ENCODE measurements around the gene COG3. TPM values are rescaled to one million over a fixed set of nuclear protein-coding genes. Genes with fewer than 3 reads are reported as not detected.

COG3 gene
- polyA plus RNA-seq, 2 donors, result 9.2 to 25.0 TPM

DNA sequence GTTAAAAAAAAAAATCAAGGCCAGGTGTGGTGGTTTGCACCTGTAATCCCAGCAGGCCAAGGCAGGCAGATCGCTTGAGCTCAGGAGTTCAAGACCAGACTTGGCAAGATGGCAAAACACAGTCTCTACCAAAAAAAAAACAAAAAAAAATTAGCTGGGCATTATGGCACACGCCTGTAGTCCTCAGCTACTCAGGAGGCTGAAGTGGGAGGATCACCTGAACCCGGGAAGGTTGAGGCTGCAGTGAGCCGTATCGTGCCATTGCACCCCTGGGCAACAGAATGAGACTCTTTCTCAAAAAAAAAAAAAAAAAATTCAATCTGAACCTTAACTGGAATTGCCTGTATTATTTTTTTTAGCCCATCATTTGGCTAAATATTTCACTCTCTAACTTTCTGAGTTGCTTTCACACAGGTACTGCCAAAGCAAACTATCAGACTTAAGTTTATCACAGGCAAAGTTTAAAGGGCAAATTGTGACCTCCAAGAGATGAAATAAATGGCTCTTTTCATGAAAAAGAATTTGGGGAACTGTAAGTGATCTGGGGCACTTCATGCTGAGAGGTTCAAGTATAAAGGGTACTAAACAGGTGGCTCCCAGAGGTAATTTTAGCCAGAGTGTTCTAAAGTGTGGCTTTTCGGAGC lies 31.9 kb upstream of the COG3 start:
- Histone ChIP-seq H3K27ac (ENCODE audit: low read depth in 2 of 2, low read length in 1 of 2) (no peak overlapping the region), H3K4me1 (ENCODE audit: control insufficient read depth in 2 of 2, insufficient read depth in 2 of 2, low read length in 1 of 2) (no peaks in the 10 kb centered on the region)
- WGBS, 2 donors, result 82 to 86% methylated on average over 6 of the region's 6 CpGs

DNA sequence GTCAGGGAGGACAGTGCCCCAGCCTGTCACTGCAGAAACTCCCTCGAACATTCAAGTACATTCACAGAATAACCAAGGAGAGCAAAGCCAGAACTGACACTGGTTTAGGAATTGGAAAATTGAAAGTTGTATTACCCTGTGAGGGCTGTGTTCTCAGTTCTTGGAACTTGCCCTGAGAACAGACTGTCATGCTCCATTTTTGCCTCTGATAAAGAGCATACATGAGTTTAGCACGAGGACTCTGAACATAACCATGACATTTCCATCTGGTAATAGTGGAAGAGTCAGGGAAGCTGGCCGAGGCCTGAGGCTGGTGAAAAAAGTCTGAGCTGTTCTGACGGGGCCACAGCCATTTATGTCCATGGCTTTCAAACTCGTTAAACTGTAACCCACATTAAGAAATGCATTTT lies 31.4 kb upstream of the COG3 start:
- H3K27ac ChIP-seq (ENCODE audit: low read depth in 2 of 2, low read length in 1 of 2), result no peak overlapping the region
- no peaks in the 10 kb centered on the region for H3K36me3 ChIP-seq (ENCODE audit: control insufficient read depth in 2 of 2, insufficient read depth in 2 of 2, low read length in 1 of 2)
- no peak overlapping the region for H3K4me3 ChIP-seq (ENCODE audit: low read depth in 1 of 2, low read length in 2 of 2)
- no peaks in the 10 kb centered on the region for H3K9me3 ChIP-seq (ENCODE audit: control insufficient read depth in 2 of 2, insufficient read depth in 1 of 2, low read depth in 1 of 2, low read length in 1 of 2)
- 67 to 77% methylated on average over 5 of the region's 5 CpGs for WGBS, 2 donors
- H3K27me3 ChIP-seq (ENCODE audit: control insufficient read depth in 1 of 2, insufficient read depth in 2 of 2, low read length in 2 of 2), result no peaks in the 10 kb centered on the region
- H3K4me1 ChIP-seq (ENCODE audit: control insufficient read depth in 2 of 2, insufficient read depth in 2 of 2, low read length in 1 of 2), result no peaks in the 10 kb centered on the region

More for the DNA sequence above, 31.9 kb upstream of the COG3 start:
- Histone ChIP-seq H3K4me3 (ENCODE audit: low read depth in 1 of 2, low read length in 2 of 2) (no peak overlapping the region), H3K9me3 (ENCODE audit: control insufficient read depth in 2 of 2, insufficient read depth in 1 of 2, low read depth in 1 of 2, low read length in 1 of 2) (no peaks in the 10 kb centered on the region), H3K36me3 (ENCODE audit: control insufficient read depth in 2 of 2, insufficient read depth in 2 of 2, low read length in 1 of 2) (no peaks in the 10 kb centered on the region), H3K27me3 (ENCODE audit: control insufficient read depth in 1 of 2, insufficient read depth in 2 of 2, low read length in 2 of 2) (no peaks in the 10 kb centered on the region)

DNA sequence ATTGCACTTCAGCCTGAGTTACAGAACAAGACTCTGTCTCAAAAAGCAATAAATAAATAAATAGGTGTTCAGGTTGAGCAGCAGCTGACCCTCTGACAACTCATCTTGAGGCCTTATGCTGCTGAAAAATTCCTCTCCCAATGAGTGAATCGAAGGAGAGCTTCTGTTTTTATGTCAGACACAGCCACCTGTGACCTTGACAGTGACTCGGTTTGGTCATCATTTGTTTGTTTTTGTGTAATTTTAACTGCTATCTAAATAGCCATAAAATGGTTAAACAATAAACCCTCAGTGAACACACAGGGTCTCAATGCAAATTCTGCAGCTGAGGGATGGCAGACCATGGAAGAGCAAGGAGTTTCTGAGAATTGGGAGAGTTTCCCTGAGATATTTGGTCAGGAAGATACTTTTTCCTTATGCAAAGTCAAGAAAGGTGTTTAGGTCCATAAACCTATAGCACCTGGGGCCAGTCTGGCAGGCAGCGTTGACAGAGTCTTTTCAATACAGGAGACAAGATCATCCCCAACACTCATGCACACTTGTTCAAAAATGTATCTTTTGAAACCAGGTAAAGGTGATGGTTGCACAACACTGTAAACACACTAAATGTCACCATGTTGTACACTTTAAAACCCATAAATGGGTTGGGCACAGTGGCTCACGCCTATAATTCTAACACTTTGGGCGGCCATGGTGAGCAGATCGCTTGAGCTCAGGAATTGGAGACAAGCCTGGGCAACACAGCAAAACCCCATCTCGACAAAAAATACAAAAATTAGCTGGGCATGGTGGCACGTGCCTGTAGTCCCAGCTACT lies 30.0 kb upstream of the COG3 start:
- Histone ChIP-seq H3K27ac (ENCODE audit: low read depth in 2 of 2, low read length in 1 of 2) (no peak overlapping the region), H3K27me3 (ENCODE audit: control insufficient read depth in 1 of 2, insufficient read depth in 2 of 2, low read length in 2 of 2) (no peaks in the 10 kb centered on the region)
- WGBS, 2 donors, result 79 to 83% methylated on average over 8 of the region's 8 CpGs

DNA sequence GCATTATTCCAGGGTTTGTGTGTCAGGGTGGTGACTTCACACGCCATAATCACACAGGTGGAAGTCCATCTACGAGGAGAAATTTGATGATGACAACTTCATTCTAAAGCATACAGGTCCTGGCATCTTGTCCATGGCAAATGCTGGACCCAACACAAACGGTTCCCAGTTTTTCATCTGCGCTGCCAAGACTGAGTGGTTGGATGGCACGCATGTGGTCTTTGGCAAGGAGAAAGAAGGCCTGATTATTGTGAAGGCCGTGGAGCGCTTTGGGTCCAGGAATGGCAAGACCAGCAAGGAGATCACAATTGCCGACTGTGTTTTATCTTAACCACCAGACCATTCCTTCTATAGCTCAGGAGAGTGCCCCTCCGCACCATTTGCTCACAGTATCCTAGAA lies 28.4 kb upstream of the COG3 start:
- Histone ChIP-seq H3K4me1 (ENCODE audit: control insufficient read depth in 2 of 2, insufficient read depth in 2 of 2, low read length in 1 of 2) (no peaks in the 10 kb centered on the region), H3K27me3 (ENCODE audit: control insufficient read depth in 1 of 2, insufficient read depth in 2 of 2, low read length in 2 of 2) (no peaks in the 10 kb centered on the region), H3K4me3 (ENCODE audit: low read depth in 1 of 2, low read length in 2 of 2) (no peak overlapping the region), H3K9me3 (ENCODE audit: control insufficient read depth in 2 of 2, insufficient read depth in 1 of 2, low read depth in 1 of 2, low read length in 1 of 2) (no peaks in the 10 kb centered on the region), H3K27ac (ENCODE audit: low read depth in 2 of 2, low read length in 1 of 2) (no peak overlapping the region), H3K36me3 (ENCODE audit: control insufficient read depth in 2 of 2, insufficient read depth in 2 of 2, low read length in 1 of 2) (no peaks in the 10 kb centered on the region)
- 84 to 89% methylated on average over 9 of the region's 9 CpGs for WGBS, 2 donors

More for the DNA sequence above, 30.0 kb upstream of the COG3 start:
- no peaks in the 10 kb centered on the region for H3K4me1 ChIP-seq (ENCODE audit: control insufficient read depth in 2 of 2, insufficient read depth in 2 of 2, low read length in 1 of 2)
- no peak overlapping the region for H3K4me3 ChIP-seq (ENCODE audit: low read depth in 1 of 2, low read length in 2 of 2)
- H3K9me3 ChIP-seq (ENCODE audit: control insufficient read depth in 2 of 2, insufficient read depth in 1 of 2, low read depth in 1 of 2, low read length in 1 of 2), result no peaks in the 10 kb centered on the region
- no peaks in the 10 kb centered on the region for H3K36me3 ChIP-seq (ENCODE audit: control insufficient read depth in 2 of 2, insufficient read depth in 2 of 2, low read length in 1 of 2)

DNA sequence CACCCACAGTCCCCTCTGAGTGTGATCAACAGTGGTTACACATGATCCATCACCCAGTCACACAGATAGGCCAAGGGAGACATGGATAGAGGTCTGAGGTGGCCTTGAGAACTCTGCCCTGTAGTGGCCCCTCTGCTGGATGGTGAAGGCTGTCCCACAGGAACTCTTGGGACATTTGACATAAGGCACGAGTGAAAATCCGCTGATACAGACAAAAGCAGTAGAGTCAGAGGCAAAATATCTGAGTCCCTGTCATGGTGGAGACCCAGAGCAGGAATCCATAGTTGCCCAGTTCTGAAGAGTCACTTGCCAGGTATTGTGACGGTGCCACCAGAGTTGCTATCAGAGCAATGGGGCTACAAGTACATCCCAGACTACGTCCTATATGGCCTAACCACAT lies 27.8 kb upstream of the COG3 start:
- no peak overlapping the region for H3K4me3 ChIP-seq (ENCODE audit: low read depth in 1 of 2, low read length in 2 of 2)
- H3K27me3 ChIP-seq (ENCODE audit: control insufficient read depth in 1 of 2, insufficient read depth in 2 of 2, low read length in 2 of 2), result no peaks in the 10 kb centered on the region
- H3K9me3 ChIP-seq (ENCODE audit: control insufficient read depth in 2 of 2, insufficient read depth in 1 of 2, low read depth in 1 of 2, low read length in 1 of 2), result no peaks in the 10 kb centered on the region
- no peaks in the 10 kb centered on the region for H3K36me3 ChIP-seq (ENCODE audit: control insufficient read depth in 2 of 2, insufficient read depth in 2 of 2, low read length in 1 of 2)
- 90 to 99% methylated on average over 4 of the region's 4 CpGs for WGBS, 2 donors
- H3K27ac ChIP-seq (ENCODE audit: low read depth in 2 of 2, low read length in 1 of 2), result no peak overlapping the region
- H3K4me1 ChIP-seq (ENCODE audit: control insufficient read depth in 2 of 2, insufficient read depth in 2 of 2, low read length in 1 of 2), result no peaks in the 10 kb centered on the region

DNA sequence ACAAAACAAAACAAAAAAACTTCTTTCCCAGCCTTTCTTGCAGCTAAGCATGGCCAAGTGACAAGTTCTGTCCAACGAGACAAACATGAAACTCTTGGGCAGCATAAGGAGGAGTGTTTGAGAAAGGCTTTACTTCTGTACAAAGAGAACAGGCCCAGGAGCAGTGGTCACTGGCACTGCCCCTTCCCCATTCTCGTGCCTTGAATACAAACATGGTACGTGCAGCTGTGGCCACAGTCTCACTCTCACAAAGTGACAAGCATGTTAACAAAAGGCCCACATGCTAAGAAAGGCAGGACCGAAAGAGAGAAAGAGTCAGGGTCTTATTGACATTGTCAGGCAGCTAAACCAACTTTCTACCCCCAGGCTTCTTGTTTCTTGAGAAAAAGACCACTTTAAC lies 26.8 kb upstream of the COG3 start:
- WGBS, 2 donors, result 77 to 80% methylated on average over 4 of the region's 4 CpGs
- Histone ChIP-seq H3K4me1 (ENCODE audit: control insufficient read depth in 2 of 2, insufficient read depth in 2 of 2, low read length in 1 of 2) (no peaks in the 10 kb centered on the region), H3K36me3 (ENCODE audit: control insufficient read depth in 2 of 2, insufficient read depth in 2 of 2, low read length in 1 of 2) (no peaks in the 10 kb centered on the region), H3K4me3 (ENCODE audit: low read depth in 1 of 2, low read length in 2 of 2) (no peak overlapping the region), H3K27me3 (ENCODE audit: control insufficient read depth in 1 of 2, insufficient read depth in 2 of 2, low read length in 2 of 2) (no peaks in the 10 kb centered on the region), H3K9me3 (ENCODE audit: control insufficient read depth in 2 of 2, insufficient read depth in 1 of 2, low read depth in 1 of 2, low read length in 1 of 2) (no peaks in the 10 kb centered on the region), H3K27ac (ENCODE audit: low read depth in 2 of 2, low read length in 1 of 2) (no peak overlapping the region)

DNA sequence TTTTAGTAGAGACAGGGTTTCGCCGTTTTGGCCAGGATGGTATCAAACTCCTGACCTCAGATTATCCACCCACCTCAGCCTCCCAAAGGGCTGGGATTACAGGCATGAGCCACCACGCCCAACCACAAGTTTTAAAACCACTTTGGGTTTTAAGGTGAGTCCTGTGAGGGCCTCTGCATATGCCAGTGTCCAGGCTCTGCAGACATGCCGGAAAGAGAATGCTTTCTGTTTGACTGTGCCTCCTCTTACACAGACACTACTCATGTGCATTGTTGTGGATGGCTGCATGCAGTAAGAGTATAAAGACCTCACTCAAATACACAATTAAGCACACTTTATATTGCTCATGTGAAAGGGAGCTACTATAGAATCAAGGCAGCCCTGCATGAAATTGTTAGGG lies 25.7 kb upstream of the COG3 start:
- H3K4me3 ChIP-seq (ENCODE audit: low read depth in 1 of 2, low read length in 2 of 2), result no peak overlapping the region
- no peaks in the 10 kb centered on the region for H3K4me1 ChIP-seq (ENCODE audit: control insufficient read depth in 2 of 2, insufficient read depth in 2 of 2, low read length in 1 of 2)
- no peaks in the 10 kb centered on the region for H3K9me3 ChIP-seq (ENCODE audit: control insufficient read depth in 2 of 2, insufficient read depth in 1 of 2, low read depth in 1 of 2, low read length in 1 of 2)
- H3K36me3 ChIP-seq (ENCODE audit: control insufficient read depth in 2 of 2, insufficient read depth in 2 of 2, low read length in 1 of 2), result no peaks in the 10 kb centered on the region
- WGBS, 2 donors, result 86 to 88% methylated on average over 4 of the region's 4 CpGs
- H3K27ac ChIP-seq (ENCODE audit: low read depth in 2 of 2, low read length in 1 of 2), result no peak overlapping the region
- H3K27me3 ChIP-seq (ENCODE audit: control insufficient read depth in 1 of 2, insufficient read depth in 2 of 2, low read length in 2 of 2), result no peaks in the 10 kb centered on the region

DNA sequence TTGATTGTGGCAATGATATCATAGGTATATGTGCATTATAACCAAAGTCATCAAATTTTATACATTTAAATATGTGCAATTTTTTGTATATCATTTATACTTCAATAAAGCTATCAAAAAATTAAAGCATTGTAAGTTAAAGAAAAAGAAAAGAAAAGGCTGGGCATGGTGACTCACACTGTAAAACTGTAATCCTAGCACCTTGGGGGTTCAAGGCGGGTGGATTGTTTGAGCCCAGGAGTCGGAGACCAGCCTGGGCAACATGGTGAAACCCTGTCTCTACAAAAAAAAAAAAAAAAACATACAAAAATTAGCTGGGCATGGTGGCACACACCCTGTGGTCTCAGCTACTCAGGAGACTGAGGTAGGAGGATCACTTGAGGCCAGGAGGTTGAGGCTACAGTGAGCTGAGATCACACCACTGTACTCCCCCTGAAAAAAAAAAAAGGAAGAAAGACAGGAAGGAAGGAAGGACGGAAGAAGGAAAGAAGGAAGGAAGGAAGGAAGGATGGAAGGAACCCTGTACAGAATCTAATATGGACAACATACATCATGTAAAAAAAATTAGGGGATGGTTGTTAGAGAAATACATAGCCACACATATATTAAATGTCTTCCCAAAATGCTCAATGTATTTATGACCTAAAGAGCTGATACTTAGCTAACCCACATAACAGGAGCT lies 24.8 kb upstream of the COG3 start:
- Histone ChIP-seq H3K36me3 (ENCODE audit: control insufficient read depth in 2 of 2, insufficient read depth in 2 of 2, low read length in 1 of 2) (no peaks in the 10 kb centered on the region), H3K27ac (ENCODE audit: low read depth in 2 of 2, low read length in 1 of 2) (no peak overlapping the region), H3K4me1 (ENCODE audit: control insufficient read depth in 2 of 2, insufficient read depth in 2 of 2, low read length in 1 of 2) (no peaks in the 10 kb centered on the region), H3K9me3 (ENCODE audit: control insufficient read depth in 2 of 2, insufficient read depth in 1 of 2, low read depth in 1 of 2, low read length in 1 of 2) (no peaks in the 10 kb centered on the region), H3K4me3 (ENCODE audit: low read depth in 1 of 2, low read length in 2 of 2) (no peak overlapping the region), H3K27me3 (ENCODE audit: control insufficient read depth in 1 of 2, insufficient read depth in 2 of 2, low read length in 2 of 2) (no peaks in the 10 kb centered on the region)
- 77 to 78% methylated on average over 3 of the region's 3 CpGs for WGBS, 2 donors

DNA sequence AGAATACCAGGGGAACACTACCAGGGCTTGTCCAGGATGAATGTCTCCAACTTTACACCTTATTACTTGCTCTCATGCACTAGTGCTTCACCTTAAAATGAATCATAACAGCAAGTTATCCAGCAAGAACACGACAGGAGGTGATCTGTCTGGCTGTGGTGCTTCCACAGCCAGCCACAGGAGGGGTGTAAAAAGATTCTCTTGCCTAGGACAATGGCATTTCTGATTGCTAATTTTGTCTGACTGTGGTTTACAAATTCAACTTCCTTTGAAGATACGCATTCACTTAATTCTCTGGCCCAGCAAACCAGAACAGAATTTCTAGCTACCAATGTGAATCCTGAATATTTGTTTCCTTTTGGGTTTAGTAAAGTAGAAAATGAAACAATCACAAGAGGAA lies 23.1 kb upstream of the COG3 start:
- Histone ChIP-seq H3K27me3 (ENCODE audit: control insufficient read depth in 1 of 2, insufficient read depth in 2 of 2, low read length in 2 of 2) (no peaks in the 10 kb centered on the region), H3K4me1 (ENCODE audit: control insufficient read depth in 2 of 2, insufficient read depth in 2 of 2, low read length in 1 of 2) (no peaks in the 10 kb centered on the region), H3K36me3 (ENCODE audit: control insufficient read depth in 2 of 2, insufficient read depth in 2 of 2, low read length in 1 of 2) (no peaks in the 10 kb centered on the region), H3K4me3 (ENCODE audit: low read depth in 1 of 2, low read length in 2 of 2) (no peak overlapping the region), H3K9me3 (ENCODE audit: control insufficient read depth in 2 of 2, insufficient read depth in 1 of 2, low read depth in 1 of 2, low read length in 1 of 2) (no peaks in the 10 kb centered on the region), H3K27ac (ENCODE audit: low read depth in 2 of 2, low read length in 1 of 2) (no peak overlapping the region)
- WGBS, 2 donors, result 33 to 48% methylated on average over 2 of the region's 2 CpGs
